ENCODE measurements around the gene GJA9.
"Not testable (repeated sequence)": the region's sequence is repeated elsewhere in the genome, so short reads cannot be mapped to it uniquely, and the experiment has no call there.

Gene GJA9

DNA sequence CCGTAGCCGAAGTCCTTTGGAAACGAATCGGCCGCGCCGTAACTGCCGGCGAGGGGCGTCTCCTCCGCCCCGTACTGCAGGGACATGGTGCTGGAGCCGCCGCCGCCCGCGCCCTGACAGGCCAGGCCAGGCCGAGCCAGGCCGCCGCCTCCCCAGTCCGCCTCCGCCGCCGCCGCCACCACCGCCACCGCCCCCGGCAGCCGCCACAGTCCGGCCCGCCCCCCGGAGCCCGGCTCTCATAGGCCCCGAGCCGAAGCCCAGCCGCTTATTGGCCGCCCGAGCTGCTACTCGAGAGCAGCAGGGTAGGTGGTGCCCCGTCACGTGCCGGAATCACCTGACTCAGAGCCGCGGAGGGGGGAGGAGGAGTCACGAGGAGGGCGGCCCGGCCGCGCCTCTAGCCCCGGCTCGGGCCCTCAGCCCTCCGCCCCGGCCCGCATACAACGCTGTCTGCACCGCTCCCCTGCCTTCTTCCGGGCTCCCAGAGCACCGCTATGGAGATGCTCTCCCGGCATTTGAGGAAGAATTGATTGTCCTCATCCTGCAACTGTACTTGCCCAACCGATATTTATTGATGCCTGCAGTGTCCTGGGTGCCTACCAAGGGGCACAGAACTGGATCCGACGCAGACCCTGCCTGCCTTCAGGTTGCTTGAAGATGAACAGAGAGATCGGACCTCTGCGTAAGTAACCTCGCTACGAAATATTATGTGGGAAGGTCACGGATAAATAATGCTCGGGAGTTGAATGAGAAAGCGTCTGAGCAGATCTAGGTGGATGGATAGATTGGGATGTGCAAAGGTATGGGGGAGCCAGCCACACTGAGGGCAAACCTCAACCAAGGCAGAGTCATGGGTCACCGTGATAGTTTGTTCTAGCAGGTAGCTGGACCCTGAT, 21.6 kb downstream of the GJA9 start, which contains the start of gene RRAGC:
RRAGC (minus strand) TSS at position 212 of the 893 bp plus-strand sequence; CDS start at position 86, 126 bp downstream.
- peak; percentile 98 to 99 for DNase-seq
- TF ChIP-seq POLR2A (IDR thresholded peaks at IDR 0.05; ENCODE audit: low read length) (peak; percentile 61), GATA1 (IDR thresholded peaks at IDR 0.05; ENCODE audit: low read depth, low read length) (no peak)

DNA sequence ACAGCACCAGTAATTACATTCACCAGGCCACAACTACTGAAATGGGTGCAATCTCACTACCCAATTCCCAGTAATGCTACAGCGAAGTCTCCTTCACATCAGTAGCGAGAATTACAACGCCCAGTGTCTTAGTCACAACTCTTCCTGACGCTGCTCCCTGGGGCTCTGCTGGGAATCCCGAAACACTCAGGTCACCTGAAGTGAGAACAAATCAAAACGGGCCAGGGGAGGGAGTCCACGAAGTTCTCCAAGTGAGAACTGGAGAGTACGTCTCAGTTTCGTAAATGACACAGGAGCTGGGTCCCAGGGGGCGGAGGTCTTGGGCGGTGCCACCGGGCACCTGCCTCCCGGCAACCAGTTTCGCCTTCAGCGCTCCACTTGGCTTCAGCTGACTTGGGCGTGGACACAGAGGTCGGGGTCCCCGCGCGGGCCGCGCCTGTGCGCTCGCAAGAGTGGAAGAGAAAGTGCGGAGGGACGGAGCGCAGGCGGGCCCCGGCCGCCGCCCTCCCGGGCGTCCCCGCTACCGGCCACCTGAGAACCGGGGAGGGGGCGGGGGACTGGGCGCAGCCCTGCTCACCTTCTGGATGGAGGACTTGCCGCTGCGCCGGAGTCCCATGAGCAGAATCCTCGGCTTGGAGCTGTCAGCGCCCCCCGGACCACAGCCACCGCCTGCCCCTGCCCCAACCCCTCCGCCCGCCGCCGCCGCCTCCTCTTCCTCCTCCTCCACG, 22.4 kb downstream of the GJA9 start:
- DNase-seq, result peak; percentile 76 to 83
- TF ChIP-seq POLR2A (IDR thresholded peaks at IDR 0.05; ENCODE audit: low read length) (no peak), GATA1 (IDR thresholded peaks at IDR 0.05; ENCODE audit: low read depth, low read length) (no peak)

DNA sequence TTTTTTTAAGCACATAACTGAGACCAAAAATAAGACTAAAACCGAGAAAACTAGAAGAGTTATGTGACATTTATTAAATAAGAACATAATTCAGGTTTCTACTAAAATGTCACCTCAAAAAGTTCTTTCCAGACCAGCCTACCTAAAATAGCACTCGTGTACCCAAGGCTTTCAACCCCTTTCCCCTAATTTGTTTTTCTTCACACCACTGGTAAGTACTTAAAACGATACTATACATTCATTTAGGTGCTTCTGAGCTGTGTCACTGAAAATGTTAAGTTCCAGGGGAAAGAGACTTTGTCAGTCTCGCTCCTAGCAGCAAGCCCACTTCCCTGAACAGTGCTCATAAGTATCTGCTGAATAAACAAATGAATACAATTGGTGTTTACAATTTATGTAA, 28.6 kb downstream of the GJA9 start:
- TF ChIP-seq POLR2A (IDR thresholded peaks at IDR 0.05; ENCODE audit: low read length) (no peak), GATA1 (IDR thresholded peaks at IDR 0.05; ENCODE audit: low read depth, low read length) (no peak)
- DNase-seq, result no peak

DNA sequence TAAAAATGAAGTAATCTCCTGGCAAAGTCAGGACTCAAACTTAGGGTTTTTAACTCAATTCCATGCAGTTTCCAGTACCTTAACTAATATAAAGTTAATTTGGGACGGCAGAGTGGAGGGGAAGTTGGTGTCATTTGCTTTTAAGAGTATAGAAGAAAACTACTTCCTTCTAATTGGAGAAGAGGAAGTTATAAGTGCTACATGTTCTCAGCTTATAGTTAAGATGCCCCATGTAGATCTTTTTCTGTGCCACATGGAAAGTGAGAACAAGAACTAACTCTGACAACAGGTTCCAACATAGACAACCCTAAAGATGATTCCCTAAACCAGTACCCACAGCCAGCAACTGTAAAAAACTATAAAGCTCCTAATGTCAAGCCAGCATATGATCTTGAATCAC, 33.3 kb downstream of the GJA9 start:
- DNase-seq, result no peak
- no peak for TF ChIP-seq POLR2A (IDR thresholded peaks at IDR 0.05; ENCODE audit: low read length)
- no peak for TF ChIP-seq GATA1 (IDR thresholded peaks at IDR 0.05; ENCODE audit: low read depth, low read length)

DNA sequence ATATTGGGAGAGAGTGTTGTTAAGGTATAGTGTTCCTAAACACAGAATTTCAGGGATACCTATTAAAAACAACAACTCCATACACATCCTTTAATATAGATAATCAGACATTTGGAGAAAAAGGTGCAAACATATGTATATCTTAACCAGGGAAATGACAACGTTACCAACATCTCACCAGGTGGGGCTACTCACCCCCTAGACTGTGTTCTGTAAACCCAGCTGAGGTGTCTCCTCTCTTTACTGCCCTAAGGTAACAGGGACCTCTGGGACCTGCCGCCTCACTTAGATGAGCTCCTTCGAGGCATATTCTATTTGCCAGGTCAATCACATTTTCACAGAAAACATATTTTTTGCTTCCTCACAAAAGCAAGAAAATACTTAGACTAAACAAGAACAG, 35.2 kb downstream of the GJA9 start:
- DNase-seq, result peak in 1 of 2 experiments; percentile 9
- TF ChIP-seq POLR2A (IDR thresholded peaks at IDR 0.05; ENCODE audit: low read length), result no peak
- no peak for TF ChIP-seq GATA1 (IDR thresholded peaks at IDR 0.05; ENCODE audit: low read depth, low read length)

DNA sequence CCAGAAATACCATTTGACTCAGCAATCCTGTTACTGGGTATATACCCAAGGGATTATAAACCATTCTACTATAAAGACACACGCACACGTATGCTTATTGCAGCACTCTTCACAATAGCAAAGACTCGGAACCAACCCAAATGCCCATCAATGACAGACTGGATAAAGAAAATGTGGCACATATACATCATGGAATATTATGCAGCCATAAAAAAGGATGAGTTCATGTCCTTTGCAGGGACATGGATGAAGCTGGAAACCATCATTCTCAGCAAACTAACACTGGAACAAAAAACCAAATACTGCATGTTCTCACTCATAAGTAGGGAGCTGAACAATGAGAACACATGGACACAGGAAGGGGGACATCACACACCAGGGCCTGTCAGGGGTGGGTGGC, 36.3 kb downstream of the GJA9 start:
- DNase-seq, result not testable (repeated sequence)

DNA sequence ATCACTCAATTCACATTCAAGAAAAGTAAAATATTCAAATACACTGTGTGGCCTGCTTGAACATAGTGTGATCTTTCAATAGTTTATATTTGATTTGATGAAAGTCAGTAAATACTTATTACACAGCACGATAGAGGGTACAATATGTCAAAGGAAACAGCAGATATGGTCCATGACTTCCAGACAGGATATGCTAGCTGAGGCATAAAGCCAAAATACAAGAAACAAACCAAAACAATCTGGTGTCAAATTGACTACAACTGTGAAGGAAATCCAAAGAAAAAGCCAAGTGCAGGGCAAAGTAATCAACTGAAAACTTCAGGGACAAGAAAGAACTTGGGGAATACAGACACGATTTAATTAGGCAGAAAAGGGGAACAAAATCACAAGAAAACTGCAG, 41.1 kb downstream of the GJA9 start:
- DNase-seq, result no peak
- TF ChIP-seq POLR2A (IDR thresholded peaks at IDR 0.05; ENCODE audit: low read length) (no peak), GATA1 (IDR thresholded peaks at IDR 0.05; ENCODE audit: low read depth, low read length) (no peak)

DNA sequence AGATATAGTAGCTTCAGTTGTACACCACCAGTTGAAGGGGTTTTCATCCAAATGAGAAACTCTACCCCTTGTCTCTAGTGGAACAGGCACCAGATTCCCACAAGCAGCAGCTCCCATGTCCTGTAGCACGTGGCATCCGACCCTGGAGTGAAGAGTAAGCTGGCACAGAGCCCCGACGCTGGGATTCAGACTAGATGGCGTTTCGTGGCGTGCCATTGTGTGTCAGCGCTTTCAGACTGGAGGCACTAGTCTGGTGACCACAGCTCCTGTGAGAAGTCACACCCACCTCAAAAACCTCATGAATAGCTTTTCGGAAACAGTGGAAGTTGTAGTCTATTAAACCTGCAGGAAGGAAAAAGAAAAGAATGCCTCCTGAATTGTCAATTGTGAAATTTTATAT, 42.0 kb downstream of the GJA9 start:
- DNase-seq, result no peak
- TF ChIP-seq GATA1 (IDR thresholded peaks at IDR 0.05; ENCODE audit: low read depth, low read length), result no peak

DNA sequence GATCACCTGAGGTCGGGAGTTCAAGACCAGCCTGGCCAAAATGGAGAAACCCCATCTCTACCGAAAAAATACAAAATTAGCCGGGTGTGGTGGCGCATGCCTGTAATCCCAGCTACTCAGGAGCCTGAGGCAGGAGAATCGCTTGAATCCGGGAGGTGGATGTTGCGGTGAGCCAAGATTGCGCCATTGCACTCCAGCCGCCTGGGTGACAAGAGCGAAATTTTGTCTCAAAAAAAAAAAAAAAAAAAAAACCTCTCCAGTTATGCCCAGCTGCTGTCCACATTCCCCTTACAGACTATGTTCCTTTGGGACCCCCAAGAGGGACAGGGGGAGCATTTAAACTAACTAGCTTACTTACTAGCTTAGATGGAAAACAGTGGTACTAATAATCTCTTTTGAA, 45.1 kb downstream of the GJA9 start:
- not testable (repeated sequence) for DNase-seq

DNA sequence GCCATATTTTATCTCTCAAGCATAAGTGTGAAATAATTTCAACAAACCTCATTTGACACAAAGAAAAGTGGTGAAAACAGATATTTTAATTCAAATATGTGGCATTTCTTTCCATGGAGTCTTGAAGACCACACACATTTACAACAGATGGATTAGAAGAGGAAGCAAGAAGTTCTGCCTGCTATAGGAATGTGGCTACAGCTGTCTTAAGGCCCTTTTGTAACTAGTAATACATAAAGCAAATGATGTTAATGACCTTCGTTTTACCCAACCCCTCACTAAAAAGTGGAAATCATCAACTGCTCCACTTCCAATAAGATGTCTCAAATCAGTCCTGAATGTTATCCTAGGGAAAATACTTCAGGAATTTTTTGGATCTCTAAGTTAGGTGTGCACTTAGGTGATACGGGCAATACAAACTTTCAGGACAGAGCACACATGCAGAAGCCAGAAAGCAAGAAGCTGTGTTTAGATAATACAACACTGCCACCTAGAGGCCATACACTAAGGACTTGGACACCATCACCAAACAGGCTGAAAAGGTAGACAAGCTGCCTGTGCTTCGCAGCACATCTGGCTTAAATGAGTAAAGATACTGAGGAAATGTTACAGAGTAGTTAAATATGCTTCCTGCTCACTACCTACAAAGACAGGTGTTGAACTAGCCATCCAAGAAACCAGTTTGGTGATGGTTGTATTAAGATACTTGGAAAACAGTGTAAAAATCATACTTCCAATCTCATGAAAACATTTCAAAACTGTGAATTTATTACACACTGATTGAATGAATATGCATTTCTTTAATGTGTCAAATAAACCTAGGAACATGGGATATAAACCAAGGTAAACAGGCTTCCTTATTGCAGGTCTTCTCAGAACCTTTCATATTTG, 46.2 kb downstream of the GJA9 start:
- TF ChIP-seq POLR2A (IDR thresholded peaks at IDR 0.05; ENCODE audit: low read length) (no peak), GATA1 (IDR thresholded peaks at IDR 0.05; ENCODE audit: low read depth, low read length) (no peak)
- peak; percentile 86 to 90 for DNase-seq

DNA sequence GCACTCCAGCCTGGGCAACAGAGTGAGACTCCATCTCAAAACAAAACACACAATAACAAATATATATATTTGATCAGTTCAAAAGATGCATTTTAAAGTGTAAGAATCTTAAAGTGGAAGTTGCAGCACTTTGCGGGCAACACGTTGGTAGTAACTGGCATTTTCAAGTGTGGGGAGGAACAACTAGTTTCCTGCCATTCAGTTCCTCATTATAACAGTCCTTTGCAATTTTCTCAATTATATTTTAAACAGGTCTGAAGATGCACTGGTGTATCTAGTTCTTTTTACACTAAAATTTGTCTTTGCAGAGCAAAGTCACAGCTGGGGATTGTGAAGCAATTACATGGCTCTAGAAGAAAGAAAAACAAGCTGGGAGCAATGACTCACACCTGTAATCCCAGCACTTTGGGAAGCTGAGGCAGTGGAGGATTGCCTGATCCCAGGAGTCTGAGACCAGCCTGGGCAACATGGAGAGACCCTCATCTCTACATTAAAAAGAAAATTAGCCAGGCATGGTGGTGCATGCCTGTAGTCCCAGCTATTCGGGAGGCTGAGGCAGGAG, 47.1 kb downstream of the GJA9 start:
- DNase-seq, result no peak
- TF ChIP-seq GATA1 (IDR thresholded peaks at IDR 0.05; ENCODE audit: low read depth, low read length) (no peak), POLR2A (IDR thresholded peaks at IDR 0.05; ENCODE audit: low read length) (no peak)

DNA sequence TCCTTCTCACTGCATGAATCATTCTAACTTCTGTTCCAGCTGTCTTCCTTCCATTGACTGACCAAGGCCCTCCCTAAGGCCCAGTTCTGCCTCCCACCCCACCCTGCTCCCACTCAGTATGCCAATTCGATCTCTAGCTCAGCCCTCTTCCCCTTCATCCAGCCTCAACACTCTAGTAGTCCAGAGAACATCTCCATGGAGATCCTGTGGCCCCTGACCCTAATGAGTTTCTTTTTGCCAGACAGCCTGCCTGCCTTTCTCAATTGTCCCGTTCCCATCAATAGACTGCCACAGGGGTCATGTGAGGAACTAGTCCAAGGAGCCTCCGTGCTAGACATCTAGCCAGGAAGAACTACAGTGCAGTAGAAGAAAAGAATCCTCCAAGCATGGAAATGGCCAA, 48.2 kb downstream of the GJA9 start:
- no peak for TF ChIP-seq GATA1 (IDR thresholded peaks at IDR 0.05; ENCODE audit: low read depth, low read length)
- no peak for TF ChIP-seq POLR2A (IDR thresholded peaks at IDR 0.05; ENCODE audit: low read length)
- DNase-seq, result no peak

DNA sequence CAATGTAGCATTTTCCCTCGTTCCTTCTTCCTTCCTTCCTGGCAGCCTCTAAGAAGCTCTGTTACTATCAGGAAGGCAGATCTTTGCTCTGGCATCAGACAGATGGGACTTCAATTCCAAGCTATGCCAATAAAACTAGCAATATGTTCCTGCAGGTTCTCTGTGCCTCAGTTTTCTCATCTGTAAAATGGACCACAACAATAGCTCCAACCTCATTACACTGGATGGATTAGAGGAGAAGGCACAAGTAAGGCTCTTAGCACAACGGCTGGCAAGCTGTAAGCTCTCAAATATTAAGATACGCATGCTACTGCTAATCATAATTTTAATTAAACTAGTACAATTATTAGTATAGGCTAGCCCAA, 49.0 kb downstream of the GJA9 start:
- TF ChIP-seq POLR2A (IDR thresholded peaks at IDR 0.05; ENCODE audit: low read length) (no peak), GATA1 (IDR thresholded peaks at IDR 0.05; ENCODE audit: low read depth, low read length) (no peak)
- no peak for DNase-seq

Data from erythroblast (primary cell).